ENCODE measurements around the gene PSD2.

The PSD2 gene

GRCh38 chr5:139774980-139775661 is 20.5 kb upstream of the PSD2 start:
- CTCF ChIA-PET = interaction anchor here (0.6 to 18.2 kb wide), 75 partner anchors 8 to 437 kb away, joined by 3 to 439 read pairs (median 4); partner anchors contain the start of gene NRG2
- POLR2A ChIA-PET = interaction anchor here (0.6 kb wide), 1 partner anchor 28 kb away, joined by 3 read pairs; no protein-coding TSS in a partner anchor
- TF ChIP-seq CTCF (IDR thresholded peaks at IDR 0.05; ENCODE audit: control extremely low read depth, extremely low read depth, low read depth, missing control alignments) = peak; percentile 88
- DNase-seq (ENCODE audit: extremely low spot score) = peak; percentile 88

GRCh38 chr5:139775872-139776271 is 19.7 kb upstream of the PSD2 start:
- POLR2A ChIA-PET = interaction anchor here (0.6 kb wide), 1 partner anchor 28 kb away, joined by 3 read pairs; no protein-coding TSS in a partner anchor
- no peak for DNase-seq (ENCODE audit: extremely low spot score)
- CTCF ChIA-PET = interaction anchor here (0.7 to 18.2 kb wide), 59 partner anchors 9 to 437 kb away, joined by 3 to 439 read pairs (median 4); partner anchors contain the start of gene NRG2
- no peak for TF ChIP-seq CTCF (IDR thresholded peaks at IDR 0.05; ENCODE audit: control extremely low read depth, extremely low read depth, low read depth, missing control alignments)

GRCh38 chr5:139776861-139777260 is 18.7 kb upstream of the PSD2 start:
- ChIA-PET CTCF (interaction anchor here (1.1 to 18.2 kb wide), 13 partner anchors 10 to 268 kb away, joined by 3 to 439 read pairs (median 13); no protein-coding TSS in a partner anchor), POLR2A (no interaction called here)
- no peak for DNase-seq (ENCODE audit: extremely low spot score)
- TF ChIP-seq CTCF (IDR thresholded peaks at IDR 0.05; ENCODE audit: control extremely low read depth, extremely low read depth, low read depth, missing control alignments) = no peak

- POLR2A ChIA-PET = no interaction called here
- DNase-seq (ENCODE audit: extremely low spot score) = no peak
- no peak for TF ChIP-seq CTCF (IDR thresholded peaks at IDR 0.05; ENCODE audit: control extremely low read depth, extremely low read depth, low read depth, missing control alignments)
- CTCF ChIA-PET = interaction anchor here (1.1 to 1.8 kb wide), 6 partner anchors 11 to 372 kb away, joined by 3 to 12 read pairs (median 5); no protein-coding TSS in a partner anchor
Observed at GRCh38 chr5:139783436-139783965, 12.1 kb upstream of the PSD2 start.

- TF ChIP-seq CTCF (IDR thresholded peaks at IDR 0.05; ENCODE audit: control extremely low read depth, extremely low read depth, low read depth, missing control alignments) = no peak
- ChIA-PET POLR2A (no interaction called here), CTCF (interaction anchor here (1.3 to 10.1 kb wide), 3 partner anchors 62 to 371 kb away, joined by 5 to 439 read pairs (median 108); no protein-coding TSS in a partner anchor)
Observed at GRCh38 chr5:139784488-139784887, 11.1 kb upstream of the PSD2 start.

GRCh38 chr5:139787257-139787567 is 8.4 kb upstream of the PSD2 start:
- no peak for DNase-seq (ENCODE audit: extremely low spot score)
- TF ChIP-seq CTCF (IDR thresholded peaks at IDR 0.05; ENCODE audit: control extremely low read depth, extremely low read depth, low read depth, missing control alignments) = no peak
- ChIA-PET CTCF (interaction anchor here (0.6 to 10.1 kb wide), 90 partner anchors 10 to 419 kb away, joined by 3 to 439 read pairs (median 5); partner anchors contain the start of gene PSD2), POLR2A (no interaction called here)

More at GRCh38 chr5:139784488-139784887, 11.1 kb upstream of the PSD2 start:
- DNase-seq (ENCODE audit: extremely low spot score) = no peak

Data from GM10248 (cell line).